ENCODE data around the gene CLEC4G.
A peak's percentile ranks its signal among the peaks of the same experiment; 100 is the strongest.

The CLEC4G gene

GRCh38 chr19:7681340-7682174, 50.4 kb downstream of the CLEC4G start:
- peak overlapping the region; percentile 95 for H3K27ac ChIP-seq (replicated peaks)
- TF ChIP-seq SPI1 (IDR thresholded peaks at IDR 0.05; ENCODE audit: borderline replicate concordance, low read depth) (no peak; the same call in 1 of the 2 replicates), CTCF (IDR thresholded peaks at IDR 0.05; ENCODE audit: insufficient read depth, low read length) (peak; percentile 22), GABPA (IDR thresholded peaks at IDR 0.05; ENCODE audit: low read depth) (no peak; the same call in 1 of the 2 replicates), POLR2AphosphoS5 (IDR thresholded peaks at IDR 0.05; ENCODE audit: low read depth) (peak; percentile 68)
- TF ChIP-seq, protein P1, sequence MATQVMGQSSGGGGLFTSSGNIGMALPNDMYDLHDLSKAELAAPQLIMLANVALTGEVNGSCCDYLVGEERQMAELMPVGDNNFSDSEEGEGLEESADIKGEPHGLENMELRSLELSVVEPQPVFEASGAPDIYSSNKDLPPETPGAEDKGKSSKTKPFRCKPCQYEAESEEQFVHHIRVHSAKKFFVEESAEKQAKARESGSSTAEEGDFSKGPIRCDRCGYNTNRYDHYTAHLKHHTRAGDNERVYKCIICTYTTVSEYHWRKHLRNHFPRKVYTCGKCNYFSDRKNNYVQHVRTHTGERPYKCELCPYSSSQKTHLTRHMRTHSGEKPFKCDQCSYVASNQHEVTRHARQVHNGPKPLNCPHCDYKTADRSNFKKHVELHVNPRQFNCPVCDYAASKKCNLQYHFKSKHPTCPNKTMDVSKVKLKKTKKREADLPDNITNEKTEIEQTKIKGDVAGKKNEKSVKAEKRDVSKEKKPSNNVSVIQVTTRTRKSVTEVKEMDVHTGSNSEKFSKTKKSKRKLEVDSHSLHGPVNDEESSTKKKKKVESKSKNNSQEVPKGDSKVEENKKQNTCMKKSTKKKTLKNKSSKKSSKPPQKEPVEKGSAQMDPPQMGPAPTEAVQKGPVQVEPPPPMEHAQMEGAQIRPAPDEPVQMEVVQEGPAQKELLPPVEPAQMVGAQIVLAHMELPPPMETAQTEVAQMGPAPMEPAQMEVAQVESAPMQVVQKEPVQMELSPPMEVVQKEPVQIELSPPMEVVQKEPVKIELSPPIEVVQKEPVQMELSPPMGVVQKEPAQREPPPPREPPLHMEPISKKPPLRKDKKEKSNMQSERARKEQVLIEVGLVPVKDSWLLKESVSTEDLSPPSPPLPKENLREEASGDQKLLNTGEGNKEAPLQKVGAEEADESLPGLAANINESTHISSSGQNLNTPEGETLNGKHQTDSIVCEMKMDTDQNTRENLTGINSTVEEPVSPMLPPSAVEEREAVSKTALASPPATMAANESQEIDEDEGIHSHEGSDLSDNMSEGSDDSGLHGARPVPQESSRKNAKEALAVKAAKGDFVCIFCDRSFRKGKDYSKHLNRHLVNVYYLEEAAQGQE (IDR thresholded peaks at IDR 0.05; ENCODE audit: insufficient replicate concordance, low read depth), result peak; percentile 15
- DNase-seq (ENCODE audit: low read depth in 1 of 2, low spot score in 1 of 2), result peak; percentile 99 to 100

GRCh38 chr19:7680606-7681339, 51.1 kb downstream of the CLEC4G start, which contains the start of gene TRAPPC5:
Gene TRAPPC5, plus strand, starts transcription at chr19:7680833. Its CDS starts 1,421 bp downstream, at chr19:7682254.
- DNase-seq (ENCODE audit: low read depth in 1 of 2, low spot score in 1 of 2), result peak; percentile 87 to 92
- peak within 1 kb of the TSS; percentile 95 for H3K27ac ChIP-seq (replicated peaks)
- no peaks in the 10 kb centered on the region for H3K27me3 ChIP-seq (ENCODE audit: insufficient read depth, poor library complexity, severe bottlenecking)
- TF ChIP-seq GABPA (IDR thresholded peaks at IDR 0.05; ENCODE audit: low read depth), result no peak
- TF ChIP-seq, protein P1 (IDR thresholded peaks at IDR 0.05; ENCODE audit: insufficient replicate concordance, low read depth), result no peak
- 0 out of 2 replicates have a peak, but pooled peaks have one; percentile 47 for TF ChIP-seq POLR2AphosphoS5 (IDR thresholded peaks at IDR 0.05; ENCODE audit: low read depth)
- TF ChIP-seq SPI1 (IDR thresholded peaks at IDR 0.05; ENCODE audit: borderline replicate concordance, low read depth), result no peak
- peak; percentile 61 for TF ChIP-seq CTCF (IDR thresholded peaks at IDR 0.05; ENCODE audit: insufficient read depth, low read length)
- H3K4me3 ChIP-seq (replicated peaks; ENCODE audit: insufficient read depth, low read length), result peak within 1 kb of the TSS; percentile 95

More at GRCh38 chr19:7681340-7682174, 50.4 kb downstream of the CLEC4G start:
- Histone ChIP-seq H3K4me3 (replicated peaks; ENCODE audit: insufficient read depth, low read length) (peak overlapping the region; percentile 95), H3K27me3 (ENCODE audit: insufficient read depth, poor library complexity, severe bottlenecking) (no peaks in the 10 kb centered on the region)

DNA sequence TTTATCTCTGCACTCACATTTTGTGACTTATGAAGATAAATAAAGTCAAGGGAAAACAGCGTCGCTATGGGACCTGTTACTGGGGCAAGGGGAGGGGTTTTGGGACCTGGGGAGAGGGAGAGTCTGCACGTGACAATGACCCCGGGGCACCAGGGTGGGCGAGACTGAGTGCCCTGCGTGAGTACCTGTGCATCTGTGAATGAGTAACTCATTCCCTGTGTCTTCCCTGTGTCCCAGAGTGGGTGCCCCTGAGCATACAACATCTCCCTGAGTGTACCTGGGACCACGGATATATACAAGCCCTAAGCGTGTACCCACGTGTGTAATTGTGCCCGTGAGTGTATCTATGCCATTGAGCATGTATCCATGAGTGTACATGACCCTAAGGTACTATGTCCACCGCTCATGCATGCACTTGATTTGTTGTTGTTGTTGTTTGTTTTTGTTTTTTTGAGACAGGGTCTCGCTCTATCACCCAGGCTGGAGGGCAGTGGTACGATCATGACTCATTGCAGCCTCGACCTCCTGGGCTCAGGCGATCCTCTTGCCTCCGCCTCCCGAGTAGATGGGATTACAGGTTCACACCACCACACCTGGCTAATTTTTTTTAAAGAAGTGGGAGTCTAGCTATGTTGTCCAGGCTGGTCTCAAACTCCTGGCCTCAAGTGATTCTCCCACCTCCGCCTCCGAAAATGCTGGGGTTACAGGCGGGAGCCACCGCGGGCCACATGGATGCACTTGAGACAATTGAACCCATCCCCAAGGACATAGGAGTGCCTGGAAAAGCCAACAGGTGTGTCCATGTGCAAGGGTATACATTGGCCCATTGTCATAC, 51.9 kb downstream of the CLEC4G start:
- no peak for TF ChIP-seq CTCF (IDR thresholded peaks at IDR 0.05; ENCODE audit: insufficient read depth, low read length)
- TF ChIP-seq SPI1 (IDR thresholded peaks at IDR 0.05; ENCODE audit: borderline replicate concordance, low read depth), result no peak
- TF ChIP-seq POLR2AphosphoS5 (IDR thresholded peaks at IDR 0.05; ENCODE audit: low read depth), result no peak
- no peak for TF ChIP-seq GABPA (IDR thresholded peaks at IDR 0.05; ENCODE audit: low read depth)
- Histone ChIP-seq H3K27me3 (ENCODE audit: insufficient read depth, poor library complexity, severe bottlenecking) (no peaks in the 10 kb centered on the region), H3K27ac (replicated peaks) (peak overlapping the region; percentile 95), H3K4me3 (replicated peaks; ENCODE audit: insufficient read depth, low read length) (peak overlapping the region; percentile 1; the same call in 1 of the 2 replicates)
- no peak for DNase-seq (ENCODE audit: low read depth in 1 of 2, low spot score in 1 of 2)

Measured in HL-60 (cell line).